ENCODE data around the gene CBR1.
"Not testable (repeated sequence)": the region's sequence is repeated elsewhere in the genome, so short reads cannot be mapped to it uniquely, and the experiment has no call there.

Gene CBR1

GRCh38 chr21:36079671-36080070, 9.8 kb downstream of the CBR1 start:
- no peak for DNase-seq (ENCODE audit: low spot score)

GRCh38 chr21:36080386-36080785, 10.6 kb downstream of the CBR1 start:
- DNase-seq (ENCODE audit: low spot score), result peak; percentile 45

DNA sequence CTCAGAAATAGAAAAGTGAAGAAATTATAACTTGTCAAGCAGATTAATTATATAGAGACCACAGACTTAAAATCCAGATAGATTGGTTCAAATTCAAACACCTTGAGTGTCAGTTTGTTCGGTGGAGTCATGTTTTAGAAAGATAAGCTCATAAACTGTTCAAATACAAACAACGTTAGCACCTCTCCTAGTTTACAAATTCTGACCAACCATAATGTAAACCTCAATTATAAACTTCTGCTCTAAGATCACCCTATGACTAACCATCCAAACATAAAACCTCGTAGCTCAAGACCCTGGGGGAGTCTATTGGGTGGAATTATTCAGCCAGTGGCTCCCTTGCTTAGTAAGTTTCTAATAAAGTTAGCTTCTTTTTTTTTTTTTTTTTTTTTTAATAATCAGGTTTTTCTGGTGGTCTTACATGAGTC, 12.4 kb downstream of the CBR1 start:
- DNase-seq (ENCODE audit: low spot score), result no peak

DNA sequence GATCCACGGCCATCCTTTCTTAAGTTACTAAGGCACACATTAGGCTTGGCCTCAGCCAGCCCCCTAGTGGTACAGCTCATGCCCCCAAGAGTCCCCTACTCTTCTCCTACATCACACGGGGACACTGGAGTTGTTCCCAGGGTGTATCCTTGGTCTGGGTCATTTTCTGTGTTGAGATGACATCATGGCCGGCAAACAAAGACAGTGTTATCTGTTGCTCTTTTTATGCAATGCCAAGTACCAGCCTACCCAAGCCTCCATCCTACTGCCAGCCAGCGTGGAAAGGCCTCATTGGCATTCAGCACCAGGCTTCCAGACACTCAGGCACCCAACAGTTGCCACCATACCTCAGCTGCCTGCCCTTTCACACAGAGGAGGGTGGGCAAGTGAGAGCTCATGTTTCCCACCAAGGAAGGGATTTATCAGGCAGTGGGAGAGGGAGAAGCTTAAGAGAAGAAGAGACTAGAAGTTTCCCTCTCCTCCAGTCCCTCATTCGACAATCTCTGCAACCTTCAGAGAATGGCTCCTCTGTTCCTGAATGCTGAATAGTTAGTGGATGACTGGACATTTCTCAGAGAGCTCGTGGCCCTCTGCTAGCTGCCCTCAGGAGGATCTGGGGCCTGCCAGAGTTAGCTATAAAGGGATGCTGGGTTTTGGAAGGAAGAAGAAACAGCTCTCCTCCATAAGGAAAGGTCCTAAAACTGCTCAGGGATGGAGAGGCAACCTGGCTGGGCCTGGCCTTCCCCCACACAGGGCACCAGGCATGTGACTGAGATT, 17.7 kb downstream of the CBR1 start:
- peak; percentile 97 for DNase-seq (ENCODE audit: low spot score)

- no peak for DNase-seq (ENCODE audit: low spot score)
Measured at GRCh38 chr21:36089946-36090345, 20.1 kb downstream of the CBR1 start.

DNA sequence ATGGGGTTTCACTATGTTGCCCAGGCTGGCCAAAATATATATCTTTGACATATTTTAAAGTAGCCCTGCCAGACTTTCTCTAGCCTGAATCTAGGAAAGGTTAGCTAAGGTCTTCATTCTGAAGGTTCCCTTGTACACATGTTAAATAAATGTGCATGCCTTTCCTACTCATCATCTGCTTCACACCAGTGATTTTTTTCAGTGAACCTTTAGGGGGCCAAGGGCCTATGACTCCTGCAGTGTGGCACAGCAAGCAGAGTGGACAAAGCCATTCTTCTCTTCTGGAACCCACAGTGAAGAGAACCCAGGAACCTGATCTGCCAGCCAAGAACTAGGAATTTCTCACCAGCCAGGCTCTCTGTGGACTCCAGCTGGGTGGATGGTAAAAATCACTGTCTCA, 22.9 kb downstream of the CBR1 start:
- DNase-seq (ENCODE audit: low spot score), result no peak

DNA sequence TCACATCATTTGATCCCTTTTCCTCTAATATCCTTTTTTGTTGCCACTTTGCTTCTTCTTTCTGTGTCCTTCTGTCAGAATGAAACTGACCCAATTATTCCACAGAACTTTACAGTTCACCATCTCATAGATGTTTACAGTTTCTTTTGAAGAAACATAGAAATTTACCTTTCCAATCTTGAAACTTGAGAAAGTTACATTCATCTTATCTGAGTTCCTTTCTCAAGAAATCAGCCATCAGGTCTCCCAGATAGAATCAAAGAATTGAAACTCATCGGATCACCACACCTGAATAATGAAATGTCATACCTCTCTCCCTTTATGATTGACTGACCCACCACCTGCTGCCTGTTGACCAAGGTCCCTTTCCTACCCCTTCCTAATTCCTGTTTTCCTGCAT, 23.7 kb downstream of the CBR1 start:
- no peak for DNase-seq (ENCODE audit: low spot score)

DNA sequence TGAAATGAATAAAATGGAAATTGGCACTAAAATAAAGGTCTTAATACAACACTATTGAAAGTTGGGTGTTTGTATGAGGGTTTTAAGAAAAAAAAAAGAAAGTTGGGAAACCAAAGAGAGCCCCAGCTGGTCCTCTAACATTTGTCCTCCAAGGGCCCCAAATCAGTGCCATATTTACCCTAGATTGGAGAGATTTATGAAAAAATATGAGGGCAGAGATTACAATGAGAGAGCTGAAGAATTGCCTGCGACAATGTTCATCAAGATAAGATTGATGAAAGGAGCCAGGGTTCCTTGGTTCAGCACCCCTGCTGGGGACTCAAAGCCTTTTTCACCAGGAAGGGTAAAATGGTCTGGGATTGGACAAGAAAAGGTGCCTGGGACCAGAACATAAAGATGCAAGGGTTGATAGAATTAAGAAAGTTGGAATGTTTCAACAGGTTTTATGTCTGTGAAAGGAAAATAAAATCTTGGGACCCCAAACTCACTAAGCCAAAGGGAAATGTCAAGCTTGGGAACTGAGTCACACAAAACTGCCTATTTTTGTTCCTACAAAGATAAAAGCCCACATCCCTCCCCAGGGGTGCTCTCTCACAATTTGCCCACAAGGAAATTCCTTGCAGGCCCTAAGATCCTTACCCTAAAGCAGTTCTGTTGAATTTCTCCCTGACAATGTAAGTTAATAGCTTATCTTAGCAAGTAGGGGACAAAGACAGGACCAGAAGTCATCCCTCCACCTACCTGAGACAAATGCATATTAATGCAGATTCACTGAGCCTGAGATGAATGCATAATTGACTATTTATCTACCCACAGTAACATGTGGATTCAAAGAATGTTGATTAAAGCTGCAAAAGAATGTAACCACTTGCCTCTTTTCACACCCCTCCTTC, 26.8 kb downstream of the CBR1 start:
- no peak for DNase-seq (ENCODE audit: low spot score)

DNA sequence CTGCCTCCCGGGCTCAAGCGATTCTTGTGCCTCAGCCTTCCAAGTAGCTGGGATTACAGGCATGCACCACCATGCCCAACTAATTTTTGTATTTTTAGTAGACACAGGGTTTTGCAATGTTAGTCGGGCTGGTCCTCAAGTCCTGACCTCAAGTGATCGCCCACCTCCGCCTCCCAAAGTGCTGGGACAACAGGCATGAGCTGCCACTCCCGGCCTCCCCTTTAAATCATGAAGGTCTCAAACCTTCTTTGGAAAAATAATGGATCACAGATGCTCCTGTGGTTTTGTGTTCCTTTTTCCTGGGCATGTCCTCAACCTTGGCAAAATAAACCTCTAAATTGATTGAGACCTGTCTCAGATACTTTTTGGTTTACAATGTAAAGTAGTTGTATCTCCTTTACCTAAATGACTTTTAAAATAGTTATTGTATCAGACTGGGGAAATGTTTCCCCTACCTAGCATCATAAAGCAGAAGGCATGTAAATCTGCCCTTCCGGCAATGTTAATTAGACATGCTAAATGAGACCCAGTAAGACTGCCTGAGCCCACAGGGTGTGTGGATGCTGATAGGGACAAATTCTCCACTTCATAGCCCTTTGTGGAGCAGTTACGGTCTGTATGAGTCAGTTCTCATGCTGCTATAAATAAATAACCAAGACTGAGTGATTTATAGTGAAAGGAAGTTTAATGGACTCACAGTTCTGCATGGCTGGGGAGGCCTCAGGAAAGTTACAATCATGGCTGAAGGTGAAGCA, 27.8 kb downstream of the CBR1 start:
- DNase-seq (ENCODE audit: low spot score), result no peak

GRCh38 chr21:36098182-36098532, 28.3 kb downstream of the CBR1 start:
- no peak for DNase-seq (ENCODE audit: low spot score)

- DNase-seq (ENCODE audit: low spot score), result no peak
Measured at GRCh38 chr21:36099000-36099399, 29.2 kb downstream of the CBR1 start.

- not testable (repeated sequence) for DNase-seq (ENCODE audit: low spot score)
Measured at GRCh38 chr21:36099695-36100211, 29.9 kb downstream of the CBR1 start.

- no peak for DNase-seq (ENCODE audit: low spot score)
Measured at GRCh38 chr21:36100971-36101641, 31.3 kb downstream of the CBR1 start.

DNA sequence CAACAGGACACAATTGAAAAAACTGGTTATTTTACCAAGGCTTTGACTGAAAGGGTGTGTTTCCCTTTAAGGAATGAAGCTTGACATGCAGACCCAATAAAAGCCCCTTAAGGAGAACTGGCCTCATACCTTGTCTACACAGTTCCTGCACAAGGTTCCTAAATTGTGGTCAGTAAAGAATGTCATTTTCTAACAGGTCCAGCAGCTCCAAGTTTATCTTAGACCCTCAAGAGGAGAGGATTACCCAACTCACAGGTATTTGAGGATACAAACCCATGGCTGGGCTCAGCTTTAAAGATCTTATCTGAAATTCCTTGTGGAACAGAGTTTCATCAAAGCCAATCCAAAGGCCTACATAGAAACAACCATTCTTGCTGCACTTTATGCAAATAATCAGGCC, 33.6 kb downstream of the CBR1 start:
- DNase-seq (ENCODE audit: low spot score), result no peak

- peak; percentile 74 for DNase-seq (ENCODE audit: low spot score)
Measured at GRCh38 chr21:36104317-36105300, 34.8 kb downstream of the CBR1 start.

DNA sequence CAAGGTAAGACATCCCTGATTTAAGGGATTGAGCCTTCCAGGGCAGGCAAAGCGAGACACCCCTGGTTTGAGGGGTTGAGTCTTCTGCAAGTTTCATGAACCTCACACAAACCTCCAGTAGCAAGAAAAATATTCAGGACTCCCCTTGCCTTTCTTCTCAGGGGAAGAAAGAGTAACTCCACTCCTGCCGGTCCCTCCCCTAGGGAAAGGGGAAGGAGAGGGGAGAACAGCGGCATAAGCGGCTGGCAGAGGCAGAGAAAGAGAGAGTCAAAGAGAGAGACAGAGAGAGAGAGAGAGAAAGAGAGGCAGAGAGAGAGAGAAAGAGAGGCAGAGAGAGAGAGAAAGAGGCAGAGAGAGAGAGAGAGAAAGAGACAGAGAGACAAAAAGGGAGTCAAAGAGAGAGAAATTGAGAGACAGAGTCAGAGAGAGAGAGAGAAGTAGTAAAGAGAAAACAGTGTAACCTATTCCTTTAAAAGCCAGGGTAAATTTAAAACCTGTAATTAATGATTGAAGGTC, 35.6 kb downstream of the CBR1 start:
- no peak for DNase-seq (ENCODE audit: low spot score)

- no peak for DNase-seq (ENCODE audit: low spot score)
Measured at GRCh38 chr21:36109868-36110267, 40.0 kb downstream of the CBR1 start.

- DNase-seq (ENCODE audit: low spot score), result no peak
Measured at GRCh38 chr21:36111238-36111637, 41.4 kb downstream of the CBR1 start.

DNA sequence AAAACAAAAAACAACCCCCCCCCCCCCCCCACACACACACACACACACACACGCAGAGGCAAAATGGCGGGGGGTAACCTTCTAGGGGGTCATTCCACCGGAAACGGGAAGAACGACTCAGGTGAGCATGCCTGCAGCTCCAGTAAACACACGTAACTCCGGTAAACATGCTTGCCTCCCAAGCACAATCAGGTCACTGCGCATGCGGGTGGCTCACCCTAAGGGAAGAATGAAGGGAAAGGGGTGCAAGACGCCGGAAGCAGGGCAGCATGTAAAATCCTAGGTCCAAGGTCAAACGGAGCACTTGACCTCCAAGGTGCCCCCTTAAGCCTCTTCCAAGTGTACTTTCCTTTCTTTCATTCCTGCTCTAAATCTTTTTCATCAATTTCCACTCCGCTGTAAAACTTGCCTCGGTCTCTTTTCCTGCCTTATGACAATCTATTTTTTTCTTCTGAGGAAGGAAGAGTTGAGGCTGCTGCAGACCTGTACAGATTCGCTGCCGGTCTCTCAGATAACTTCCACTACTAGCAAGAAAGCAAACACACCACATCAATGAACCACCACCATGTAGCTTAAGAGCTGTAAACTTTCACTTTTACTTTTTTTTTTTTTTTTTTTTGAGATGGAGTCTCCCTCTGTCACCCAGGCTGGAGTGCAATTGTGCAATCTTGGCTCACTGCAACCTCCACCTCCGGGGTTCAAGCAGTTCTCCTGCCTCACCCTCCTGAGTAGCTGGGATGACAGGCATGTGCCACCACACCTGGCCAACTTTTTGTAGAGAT, 44.0 kb downstream of the CBR1 start:
- DNase-seq (ENCODE audit: low spot score), result no peak
